HG02943 (cell line): ENCODE data around the gene NRXN3.

Experiments used
- ATAC-seq: cut with Tn5 transposase; IDR thresholded peaks from one replicate; pipeline ENCODE4 v1.9.1; 2021; ENCODE audit warnings: mild to moderate bottlenecking, low read depth, moderate library complexity; ENCODE audit not compliant: unreplicated experiment

The NRXN3 gene

GRCh38 chr14:79157369-79157768 is 987.2 kb downstream of the NRXN3 start:
- ATAC-seq = no peak

- ATAC-seq = no peak
These were observed 991.4 kb downstream of the NRXN3 start for GRCh38 chr14:79161571-79161970.

GRCh38 chr14:79162833-79163232 is 992.7 kb downstream of the NRXN3 start:
- no peak for ATAC-seq

GRCh38 chr14:79165471-79166090 is 995.4 kb downstream of the NRXN3 start:
- ATAC-seq = no peak

GRCh38 chr14:79166171-79166570 is 996.0 kb downstream of the NRXN3 start:
- no peak for ATAC-seq

GRCh38 chr14:79167957-79168356 is 997.8 kb downstream of the NRXN3 start:
- no peak for ATAC-seq

- ATAC-seq = no peak
These were observed 1005.5 kb downstream of the NRXN3 start for GRCh38 chr14:79175671-79176070.

GRCh38 chr14:79177106-79177505 is 1006.9 kb downstream of the NRXN3 start:
- no peak for ATAC-seq

GRCh38 chr14:79178719-79179118 is 1008.5 kb downstream of the NRXN3 start:
- ATAC-seq = no peak

- no peak for ATAC-seq
These were observed 1009.8 kb downstream of the NRXN3 start for GRCh38 chr14:79179985-79180384.

- ATAC-seq = no peak
These were observed 1010.5 kb downstream of the NRXN3 start for GRCh38 chr14:79180656-79181055.

GRCh38 chr14:79186523-79186922 is 1016.4 kb downstream of the NRXN3 start:
- ATAC-seq = no peak

GRCh38 chr14:79193689-79194477 is 1023.7 kb downstream of the NRXN3 start:
- ATAC-seq = no peak

- ATAC-seq = no peak
These were observed 1026.0 kb downstream of the NRXN3 start for GRCh38 chr14:79196216-79196615.

GRCh38 chr14:79197516-79197915 is 1027.3 kb downstream of the NRXN3 start:
- ATAC-seq = no peak

GRCh38 chr14:79199217-79199616 is 1029.0 kb downstream of the NRXN3 start:
- ATAC-seq = no peak

GRCh38 chr14:79201564-79202207 is 1031.5 kb downstream of the NRXN3 start:
- ATAC-seq = no peak

- no peak for ATAC-seq
These were observed 1034.4 kb downstream of the NRXN3 start for GRCh38 chr14:79204591-79204990.

- ATAC-seq = no peak
These were observed 1039.2 kb downstream of the NRXN3 start for GRCh38 chr14:79209418-79209817.

- ATAC-seq = no peak
These were observed 1055.6 kb downstream of the NRXN3 start for GRCh38 chr14:79225815-79226214.

- no peak for ATAC-seq
These were observed 1059.3 kb downstream of the NRXN3 start for GRCh38 chr14:79229383-79229909.
